ENCODE measurements around the gene PAFAH1B2. TPM values are rescaled to one million over a fixed set of nuclear protein-coding genes. Genes with fewer than 3 reads are reported as not detected.
A peak's percentile ranks its signal among the peaks of the same experiment; 100 is the strongest.

The PAFAH1B2 gene
- total and polyA plus RNA-seq, 2 experiments from 2014 or later = 87.5 to 148 TPM

GRCh38 chr11:117143390-117143789 is 697 bp upstream of the PAFAH1B2 start (continued):
- TF ChIP-seq ZNF462 (CRISPR knock-in tag; IDR thresholded peaks at IDR 0.05) = no peak

- H3K27me3 ChIP-seq (ENCODE audit: insufficient read depth) = no peaks in the 10 kb centered on the region
- Mint-ChIP-seq H3K4me1 (peaks cover 28% of the 10 kb centered on the region), H3K36me3 (ENCODE audit: low read depth) (peaks cover 47% of the 10 kb centered on the region), H3K4me3 (peak overlapping the region; percentile 97), H3K27me3 (ENCODE audit: insufficient read depth, low read depth, poor library complexity) (peaks cover 15% of the 10 kb centered on the region), H3K9me3 (no peaks in the 10 kb centered on the region; the same call in 2 of the 3 replicates), H3K27ac (peak overlapping the region; percentile 95)
- peak overlapping the region; percentile 95 for H3K27ac ChIP-seq (ENCODE audit: low read depth)
- peak overlapping the region; percentile 100 for H3K4me3 ChIP-seq
- H3K4me1 ChIP-seq (ENCODE audit: insufficient read depth) = peaks cover 17% of the 10 kb centered on the region
- H4K20me1 ChIP-seq (replicated peaks; ENCODE audit: insufficient read depth) = peaks cover 47% of the 10 kb centered on the region
- peaks cover 53% of the 10 kb centered on the region for H3K79me2 ChIP-seq (replicated peaks; ENCODE audit: insufficient read depth)
- H3K36me3 ChIP-seq (ENCODE audit: insufficient read depth) = peaks cover 15% of the 10 kb centered on the region
- H3K4me2 ChIP-seq = peak overlapping the region; percentile 98
- peaks cover 11% of the 10 kb centered on the region; the same call in 1 of the 2 replicates for H3F3A ChIP-seq (replicated peaks; ENCODE audit: low read depth)
- peak; percentile 77 for ATAC-seq
- peak overlapping the region; percentile 18; the same call in 1 of the 2 replicates for H2AFZ ChIP-seq
- DNase-seq (ENCODE audit: low spot score) = peak; percentile 58
- no peaks in the 10 kb centered on the region for H3K9me2 ChIP-seq (ENCODE audit: insufficient read depth)
- no peak for TF ChIP-seq STAT1 (IDR thresholded peaks at IDR 0.05; ENCODE audit: unreplicated experiment)
- no peak for TF ChIP-seq REST (IDR thresholded peaks at IDR 0.05; ENCODE audit: unreplicated experiment)
- no peak for TF ChIP-seq JUNB (IDR thresholded peaks at IDR 0.05; ENCODE audit: unreplicated experiment)
- TF ChIP-seq ETS1 (IDR thresholded peaks at IDR 0.05) = no peak; the same call in 1 of the 2 replicates
- no peak for TF ChIP-seq CTCF (conservative IDR thresholded peaks at IDR 0.05; ENCODE audit: low read depth in 2 of 2)
- TF ChIP-seq ZNF114 (CRISPR knock-in tag; IDR thresholded peaks at IDR 0.05) = no peak
- TF ChIP-seq ZNF331 (CRISPR knock-in tag; IDR thresholded peaks at IDR 0.05; ENCODE audit: low read depth) = no peak
- TF ChIP-seq EZH2phosphoT487 (IDR thresholded peaks at IDR 0.05; ENCODE audit: unreplicated experiment) = no peak
- no peak for TF ChIP-seq CREB1 (CRISPR knock-in tag; IDR thresholded peaks at IDR 0.05; ENCODE audit: low read depth)
- no peak for TF ChIP-seq EZH2 (IDR thresholded peaks at IDR 0.05; ENCODE audit: low read depth, unreplicated experiment)
These were observed 648 bp downstream of the PAFAH1B2 start for GRCh38 chr11:117144477-117145392.

Measured in GM23338 (cell line).